IPS DF 19.7 (cell line): ENCODE results near the gene EML4.
"Not testable (repeated sequence)": the region's sequence is repeated elsewhere in the genome, so short reads cannot be mapped to it uniquely, and the experiment has no call there.

ENCODE experiments used
- DNase-seq: peaks from one replicate; pipeline ENCODE4 v3.0.0-alpha.2; 2013; ENCODE audit warnings: low read depth, low spot score

The EML4 gene

DNA sequence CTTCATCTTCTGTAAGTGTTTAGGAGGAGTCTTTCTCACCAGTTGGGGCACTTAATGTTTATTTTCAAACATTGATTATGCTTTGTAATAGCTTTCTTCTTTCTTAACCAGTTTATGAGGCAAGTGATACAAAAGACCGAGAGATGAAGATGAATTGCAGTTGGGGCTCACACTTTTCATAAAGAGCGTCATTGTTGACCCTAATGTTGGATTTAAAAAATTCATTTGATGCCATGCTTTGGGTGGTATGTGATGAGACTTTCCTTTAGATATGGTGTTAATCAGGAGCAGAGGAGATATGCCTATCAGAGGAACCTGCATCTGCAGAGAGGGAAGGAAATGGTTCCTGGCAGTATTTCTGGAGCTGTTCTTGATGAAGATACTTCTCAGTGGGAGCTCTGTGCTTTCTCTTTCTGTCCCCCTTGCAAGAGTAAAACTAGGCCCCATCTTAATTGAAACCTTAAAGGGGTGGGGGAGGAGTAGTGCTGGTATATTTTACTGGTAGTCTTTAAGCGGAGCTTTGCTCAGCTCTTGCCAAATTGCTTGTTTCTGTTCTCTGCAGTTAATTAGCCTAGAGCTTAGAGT lies 2.3 kb downstream of the EML4 start:
- DNase-seq = no peak

DNA sequence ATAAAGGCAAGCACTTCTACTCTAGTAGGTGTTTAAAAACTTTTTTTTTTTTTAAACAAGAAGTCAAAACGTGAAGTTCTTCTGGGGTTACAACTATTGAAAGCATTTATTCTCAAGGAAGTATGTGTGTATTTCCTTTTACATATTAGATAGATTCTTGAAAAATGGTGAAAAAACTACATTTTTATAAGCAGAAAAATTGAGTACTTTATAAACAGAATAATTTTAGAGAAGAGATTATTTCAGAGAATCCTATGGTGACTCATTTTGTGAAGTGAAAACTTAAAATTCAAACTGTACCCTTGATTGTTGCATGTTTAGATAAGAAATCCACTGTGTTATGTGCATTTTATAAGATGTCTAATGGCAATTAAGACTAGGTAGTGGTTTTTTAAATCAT lies 2.9 kb downstream of the EML4 start:
- DNase-seq = no peak

DNA sequence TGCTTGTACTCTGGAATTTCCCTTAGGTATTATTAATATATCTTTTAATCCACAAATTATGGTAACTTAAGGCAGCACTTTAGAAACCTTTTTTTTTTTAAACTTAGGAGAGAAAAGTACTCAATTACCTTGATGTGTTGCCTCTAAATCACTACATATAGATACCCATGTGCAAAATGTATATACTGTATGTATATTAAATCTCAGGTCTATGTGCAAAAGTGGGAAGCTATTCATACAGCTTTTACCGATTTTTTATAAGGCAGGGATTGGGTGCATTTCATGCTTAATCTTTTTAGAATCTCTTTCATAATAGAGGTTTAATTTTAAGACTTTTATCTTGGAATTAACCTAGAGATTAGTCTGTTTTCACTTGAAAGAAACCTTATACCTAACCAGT lies 3.4 kb downstream of the EML4 start:
- no peak for DNase-seq

DNA sequence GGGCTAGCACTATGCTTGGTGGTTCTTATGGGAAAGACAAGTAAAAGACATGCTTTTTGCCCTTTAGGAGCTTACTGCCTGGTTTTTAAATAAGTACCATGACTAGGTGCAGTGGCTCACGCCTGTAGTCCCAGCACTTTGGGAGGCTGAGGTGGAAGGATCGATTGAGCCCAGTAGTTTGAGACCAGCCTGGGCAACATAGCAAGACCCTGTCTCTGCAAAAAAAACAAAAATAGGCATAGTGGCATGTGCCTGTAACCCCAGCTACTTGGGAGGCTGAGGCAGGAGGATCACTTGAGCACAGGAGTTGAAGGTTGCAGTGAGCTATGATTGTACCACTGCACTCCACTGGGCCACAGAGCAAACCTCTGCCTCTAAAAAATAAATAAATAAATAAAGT lies 4.3 kb downstream of the EML4 start:
- DNase-seq = not testable (repeated sequence)

DNA sequence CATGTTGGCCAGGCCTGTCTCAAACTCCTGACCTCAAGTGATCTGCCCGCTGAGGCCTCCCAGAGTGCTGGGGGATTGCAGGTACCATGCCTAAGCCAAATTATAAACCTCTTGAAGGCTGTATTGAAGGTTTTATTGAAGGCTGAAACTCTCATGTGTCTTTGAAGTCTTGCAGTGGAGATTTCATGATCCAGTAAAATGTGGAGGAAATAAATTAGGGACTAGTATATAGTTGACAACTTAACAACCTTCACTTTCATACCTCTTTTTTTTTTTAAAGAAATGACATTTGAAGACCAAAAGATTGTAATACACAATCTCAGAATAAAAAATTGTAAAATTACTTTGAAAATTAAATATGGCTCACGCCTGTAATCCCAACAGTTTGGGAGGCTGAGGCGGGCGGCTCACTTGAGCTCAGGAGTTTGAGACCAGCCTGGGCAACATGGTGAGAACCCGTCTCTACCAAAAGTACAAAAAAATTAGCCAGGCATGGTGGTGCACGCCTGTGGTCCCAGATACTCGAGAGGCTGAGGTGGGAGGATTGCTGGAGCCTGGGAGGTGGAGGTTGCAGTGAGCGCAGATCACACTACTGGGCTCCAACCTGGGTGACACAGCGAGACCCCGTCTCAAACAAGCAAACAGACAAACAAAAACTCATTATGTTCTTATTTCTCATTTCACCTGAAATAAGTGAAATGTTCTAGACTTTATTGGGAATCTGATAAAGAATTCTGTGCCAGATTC lies 8.0 kb downstream of the EML4 start:
- DNase-seq = no peak

DNA sequence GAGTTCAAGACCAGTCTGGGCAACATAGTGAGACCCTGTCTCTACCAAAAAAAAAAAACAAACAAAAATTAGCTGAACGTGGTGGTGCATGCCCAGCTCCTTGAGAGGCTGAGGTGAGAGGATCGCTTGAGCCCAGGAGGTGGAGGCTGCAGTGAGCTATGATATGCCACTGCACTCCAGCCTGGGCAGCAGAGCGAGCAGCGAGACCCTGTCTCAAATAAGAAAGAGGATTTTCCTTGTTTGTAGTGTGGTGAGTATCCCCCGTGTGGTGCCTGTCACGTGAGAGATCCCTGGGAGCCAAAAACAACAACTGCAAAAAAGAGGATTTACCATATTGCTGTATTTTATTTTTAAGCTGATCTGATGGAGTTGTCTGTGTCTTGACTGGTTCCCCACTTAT lies 9.2 kb downstream of the EML4 start:
- no peak for DNase-seq

DNA sequence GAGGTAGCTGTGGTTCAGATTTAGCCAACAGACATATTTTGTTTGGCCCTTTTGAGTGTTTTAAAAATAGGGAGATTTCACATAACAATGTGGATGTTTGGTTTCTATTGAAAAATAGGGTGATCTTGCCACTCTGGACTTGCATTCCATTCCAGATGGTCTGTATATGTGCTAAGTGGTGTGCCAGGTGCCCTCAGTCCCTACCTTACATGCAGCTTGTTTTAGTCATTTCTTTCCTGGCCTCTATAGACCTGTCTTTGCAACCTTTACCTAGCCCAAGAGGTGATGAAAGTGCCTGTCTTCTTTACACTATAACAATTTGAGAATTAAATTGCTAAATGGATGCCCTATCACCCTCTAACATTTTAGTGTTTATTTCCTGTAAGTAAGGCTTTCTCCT lies 11.1 kb downstream of the EML4 start:
- no peak for DNase-seq

DNA sequence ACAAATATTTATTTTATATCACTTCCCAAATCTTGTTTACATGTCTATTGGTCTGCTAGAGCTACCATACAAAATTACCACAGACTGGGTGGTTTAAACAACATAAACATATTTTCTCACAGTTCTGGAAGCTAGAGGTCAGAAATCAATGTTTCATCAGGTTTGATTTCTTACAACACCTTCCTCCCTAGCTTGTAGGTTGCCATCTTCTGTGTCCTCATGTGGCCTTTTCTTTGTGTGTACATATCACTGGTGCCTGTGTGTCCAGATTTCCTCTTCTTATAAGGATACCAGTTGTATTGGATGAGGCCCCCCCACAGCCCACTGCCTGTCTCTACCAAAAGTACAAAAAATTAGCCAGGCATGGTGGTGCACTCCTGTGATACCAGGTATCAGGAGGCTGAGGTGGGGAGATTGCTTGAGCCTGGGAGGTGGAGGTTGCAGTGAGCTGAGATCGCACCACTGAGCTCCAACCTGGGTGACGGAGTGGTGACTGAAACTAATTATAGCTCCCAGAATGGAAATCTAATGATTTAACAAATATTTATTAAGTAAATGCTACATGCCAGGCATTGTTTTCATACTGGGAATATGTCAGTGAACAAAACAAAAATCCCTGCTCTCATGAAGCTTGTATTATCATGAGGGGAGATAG lies 13.6 kb downstream of the EML4 start:
- no peak for DNase-seq

DNA sequence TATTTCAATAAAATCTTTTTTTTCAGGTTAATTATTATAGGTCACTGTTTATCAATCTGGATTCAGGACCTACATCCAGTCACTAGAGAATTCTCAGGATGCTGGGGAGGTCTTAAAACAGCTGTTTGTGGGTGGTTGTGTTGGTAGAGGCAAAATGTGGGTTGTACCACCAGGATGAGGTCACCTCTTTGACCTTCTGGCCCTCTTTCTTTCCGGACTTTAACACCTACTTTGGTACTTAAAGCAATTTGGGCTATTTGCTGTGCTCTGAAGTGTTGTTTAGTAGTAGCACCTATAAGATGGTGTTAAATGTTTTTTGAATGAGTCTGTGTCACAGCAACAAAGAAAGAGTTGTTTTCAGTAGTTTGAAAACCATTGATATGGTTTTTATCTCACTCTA lies 14.6 kb downstream of the EML4 start:
- DNase-seq = no peak

DNA sequence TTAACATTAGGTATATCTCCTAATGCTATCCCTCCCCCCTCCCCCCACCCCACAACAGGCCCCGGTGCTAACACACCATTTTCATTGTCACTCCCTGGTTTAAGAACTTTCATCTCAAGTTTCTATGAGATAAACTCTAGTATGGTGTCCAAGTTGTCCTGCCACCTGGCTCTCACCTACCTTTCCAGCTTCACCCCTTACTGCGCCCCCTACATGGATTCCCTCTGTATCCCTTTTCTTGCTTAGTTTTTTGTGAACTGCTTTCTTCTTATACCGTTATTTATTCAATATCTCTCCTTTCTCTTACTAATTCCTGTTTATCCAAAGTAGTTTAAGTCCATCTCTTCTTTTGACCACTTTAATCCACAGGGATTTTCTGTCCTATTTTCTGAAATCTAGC lies 15.2 kb downstream of the EML4 start:
- DNase-seq = no peak

DNA sequence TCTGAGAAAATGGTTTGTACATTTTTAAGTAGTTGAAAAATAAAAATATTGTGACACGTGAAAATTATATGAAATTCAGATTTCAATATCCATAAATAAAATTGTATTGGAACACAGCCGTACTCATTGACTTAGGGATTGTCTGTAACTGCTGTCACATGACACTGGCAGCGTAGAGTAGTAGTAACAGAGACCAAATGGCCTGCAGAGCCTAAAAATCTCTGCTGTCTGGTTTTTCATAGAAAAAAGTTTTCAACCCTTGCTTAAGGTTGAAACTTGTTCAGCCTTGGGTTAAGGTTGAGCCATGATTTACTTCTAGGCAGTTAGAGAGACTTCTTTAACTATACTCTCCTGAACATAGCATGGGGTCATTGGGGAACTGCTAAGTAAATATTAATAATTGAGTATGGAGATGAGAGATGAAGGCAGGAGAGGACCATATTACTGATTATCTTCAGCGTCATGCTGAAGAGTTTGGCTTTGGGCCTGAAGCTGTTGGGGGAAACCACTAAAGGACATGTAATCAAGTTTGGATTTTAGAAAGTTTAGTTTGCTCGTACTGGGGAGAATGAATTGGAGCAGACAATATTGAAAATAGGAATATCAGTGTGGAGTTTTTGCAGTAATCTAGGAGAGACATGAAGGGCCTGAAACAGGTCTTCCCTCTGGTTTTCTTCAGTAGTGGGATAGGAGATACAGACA lies 16.2 kb downstream of the EML4 start:
- DNase-seq = no peak

DNA sequence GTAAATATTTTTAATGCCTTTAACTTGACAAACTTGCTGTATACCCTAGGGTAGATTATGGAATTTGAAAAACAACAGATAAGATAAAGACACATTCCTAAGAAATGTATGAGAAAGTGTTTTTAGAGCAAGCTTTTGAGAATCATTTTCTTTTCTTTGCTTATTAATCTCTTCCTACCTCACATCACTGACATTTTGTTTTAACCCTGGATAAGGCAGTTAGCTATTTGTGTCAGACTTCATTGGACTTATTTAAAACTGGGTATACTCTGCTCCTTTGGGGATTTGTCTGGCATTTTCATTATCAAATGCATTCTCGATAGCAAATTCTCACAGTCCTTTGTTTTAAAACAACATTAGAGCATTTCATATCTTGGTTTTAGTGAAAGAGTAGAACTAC lies 17.2 kb downstream of the EML4 start:
- no peak for DNase-seq

DNA sequence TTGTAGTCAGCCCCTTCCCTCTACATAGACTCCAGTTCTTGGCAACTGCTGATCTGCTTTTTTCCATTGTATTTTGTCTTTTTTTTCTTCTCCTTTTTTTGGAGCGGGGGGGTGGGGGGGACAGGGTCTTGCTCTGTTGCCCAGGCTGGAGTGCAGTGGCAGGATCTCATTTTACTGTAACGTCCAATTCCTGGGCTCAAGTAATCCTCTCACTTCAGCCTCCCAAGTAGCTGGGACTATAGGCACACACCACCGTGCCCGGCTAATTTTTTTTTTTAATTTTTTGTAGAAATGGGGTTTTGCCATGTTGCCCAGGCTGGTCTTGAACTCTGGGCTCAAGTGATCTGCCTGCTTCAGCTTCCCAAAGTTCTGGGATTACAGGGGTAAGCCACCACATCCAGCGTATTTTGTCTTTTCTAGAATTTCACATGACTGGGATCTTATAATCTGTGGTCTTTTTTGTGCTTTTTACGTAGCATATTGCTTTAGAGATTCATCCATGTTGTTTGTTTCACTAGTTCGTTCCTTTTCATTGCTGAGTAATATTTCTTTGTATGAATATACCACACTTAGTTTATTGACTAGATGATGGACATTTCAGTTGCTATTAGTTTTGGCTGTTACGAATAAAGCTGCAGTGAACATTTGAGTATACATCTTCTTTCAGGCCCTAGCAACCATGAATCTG lies 17.9 kb downstream of the EML4 start:
- no peak for DNase-seq

DNA sequence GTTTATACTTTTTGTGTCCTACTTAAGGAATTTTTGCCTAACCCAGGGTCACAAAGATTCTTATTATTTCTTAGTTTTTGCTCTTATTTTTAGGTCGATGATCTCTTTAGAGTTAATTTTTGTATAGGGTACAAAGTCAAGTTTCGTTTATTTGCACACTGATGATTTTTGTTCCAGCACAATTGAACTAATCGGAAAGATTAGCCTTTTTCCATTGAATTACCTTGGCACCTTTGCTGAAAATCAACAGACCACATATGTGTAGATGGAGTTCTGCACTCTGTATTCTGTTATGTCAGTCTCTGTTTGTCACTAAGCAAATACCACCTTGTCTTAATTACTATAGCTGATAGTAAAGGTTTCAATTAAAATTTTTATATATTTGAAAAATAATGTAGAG lies 18.7 kb downstream of the EML4 start:
- DNase-seq = no peak

DNA sequence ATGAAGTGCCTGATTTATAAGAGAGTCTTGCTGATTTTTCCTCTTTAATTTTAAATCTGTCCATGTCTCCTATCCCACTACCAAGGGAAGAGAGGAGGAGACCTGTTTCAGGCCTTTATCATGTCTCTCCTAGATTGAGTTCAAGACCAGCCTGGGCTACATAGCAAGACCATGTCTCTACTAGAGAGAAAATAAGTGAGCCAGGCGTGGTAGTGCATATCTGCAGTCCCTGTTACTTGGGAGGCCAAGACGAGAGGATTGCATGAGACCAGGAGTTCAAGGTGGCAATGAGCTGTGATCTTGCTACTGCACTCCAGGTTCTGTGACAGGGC lies 20.0 kb downstream of the EML4 start:
- DNase-seq = no peak

DNA sequence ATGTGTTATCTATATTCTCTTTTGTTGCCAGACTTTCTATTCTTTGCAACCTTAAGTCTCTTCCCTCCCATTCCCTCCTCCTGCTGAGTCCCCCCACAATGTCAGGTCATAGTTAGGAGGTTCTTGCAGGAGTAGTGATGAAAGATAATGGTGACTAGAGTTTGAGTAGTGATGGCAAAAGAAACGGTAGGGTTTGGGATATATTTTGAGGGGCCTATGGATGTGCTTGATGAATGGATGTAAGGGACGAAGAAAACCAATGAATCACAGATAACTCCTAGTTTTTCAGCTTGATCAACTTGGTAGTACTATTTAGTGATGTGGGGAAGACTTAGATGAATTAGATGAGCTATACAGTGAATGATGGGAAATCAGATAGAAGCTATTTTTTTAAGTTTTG lies 21.0 kb downstream of the EML4 start:
- DNase-seq = no peak

DNA sequence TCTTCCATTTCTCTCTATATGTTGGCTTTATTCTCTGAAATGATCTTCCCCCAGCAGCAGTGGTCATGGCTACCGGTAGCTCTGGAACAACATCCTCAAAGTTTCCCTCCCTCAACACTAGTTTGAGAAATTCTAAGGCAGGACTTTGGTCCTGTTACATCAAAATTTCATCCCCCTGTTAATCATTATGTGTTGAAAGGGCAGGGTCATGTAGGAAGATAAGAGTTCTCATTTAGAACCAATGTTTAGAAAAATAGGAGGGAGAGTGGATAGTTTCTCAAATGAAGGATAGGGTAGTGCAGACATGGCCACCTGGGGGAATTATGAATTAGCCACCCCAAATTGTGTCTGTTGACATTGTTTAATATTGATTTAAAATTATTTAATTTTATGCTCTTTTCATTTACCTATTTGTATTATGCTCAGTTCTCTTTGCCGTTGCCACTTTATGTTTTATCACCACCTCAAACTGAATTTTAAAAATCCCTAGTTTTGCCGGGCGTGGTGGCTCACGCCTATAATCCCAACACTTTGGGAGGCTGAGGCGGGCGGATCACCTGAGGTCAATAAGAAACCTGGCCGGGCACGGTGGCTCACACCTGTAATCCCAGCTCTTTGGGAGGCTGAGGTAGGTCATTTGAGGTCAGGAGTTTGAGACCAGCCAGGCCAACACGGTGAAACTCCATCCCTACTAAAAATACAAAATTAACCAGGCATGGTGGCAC lies 22.3 kb downstream of the EML4 start:
- DNase-seq = no peak

DNA sequence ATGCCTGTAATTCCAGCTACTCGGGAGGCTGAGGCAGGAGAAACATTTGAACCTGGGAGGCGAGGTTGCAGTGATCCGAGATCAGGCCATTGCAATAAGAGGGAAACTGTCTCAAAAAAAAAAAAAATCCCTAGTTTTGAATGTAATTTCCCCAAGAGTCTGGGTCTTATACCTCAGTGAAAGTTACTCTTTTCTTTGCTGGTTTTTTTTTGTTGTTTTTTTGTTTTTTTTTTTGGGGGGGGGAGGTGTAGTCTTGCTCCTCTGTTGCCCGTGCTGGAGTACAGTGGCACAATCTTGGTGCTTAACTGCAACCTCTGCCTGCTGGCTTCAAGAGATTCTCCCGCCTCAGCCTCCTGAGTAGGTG lies 22.8 kb downstream of the EML4 start:
- DNase-seq = no peak

DNA sequence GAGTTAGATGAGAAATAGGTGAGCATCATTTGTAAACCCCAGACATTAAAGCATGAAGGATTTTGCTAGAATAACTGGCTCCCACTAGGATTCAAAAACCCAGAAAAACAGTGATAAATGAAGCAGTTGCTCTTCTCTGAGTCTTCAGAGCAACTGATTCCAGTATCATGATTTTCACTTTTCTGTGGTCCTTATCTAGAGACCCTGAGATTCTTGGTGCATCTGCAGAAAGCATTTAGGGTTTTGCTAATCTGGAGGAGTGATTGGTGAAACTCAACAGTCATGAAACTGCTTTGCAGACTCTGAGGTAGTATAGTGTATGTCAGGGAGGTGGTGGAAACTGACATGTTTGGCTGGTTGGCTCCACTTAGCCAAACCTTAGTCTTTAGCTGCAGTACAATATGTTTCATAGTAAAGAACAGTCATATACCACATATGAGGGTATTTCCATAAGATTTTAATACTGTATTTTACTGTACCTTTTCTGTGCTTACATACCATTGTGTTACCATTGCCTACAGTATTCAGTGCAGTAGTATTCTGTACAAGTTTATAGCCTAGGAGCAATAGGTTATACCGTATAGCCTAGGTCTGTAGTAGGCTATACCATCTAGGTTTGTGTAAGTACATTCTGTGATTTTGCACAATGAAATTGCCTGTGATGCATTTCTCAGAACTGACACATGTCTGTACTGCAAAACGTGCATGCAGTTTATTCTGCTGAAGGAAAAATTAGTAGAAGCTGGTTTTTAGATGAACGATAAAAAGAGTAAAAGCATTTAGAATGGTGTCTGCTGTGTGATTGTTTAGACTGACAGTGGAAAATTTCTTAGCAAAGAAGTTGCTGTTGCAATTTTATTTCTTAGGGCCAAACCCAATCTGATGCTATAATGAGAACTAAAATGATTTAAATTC lies 23.8 kb downstream of the EML4 start:
- no peak for DNase-seq

DNA sequence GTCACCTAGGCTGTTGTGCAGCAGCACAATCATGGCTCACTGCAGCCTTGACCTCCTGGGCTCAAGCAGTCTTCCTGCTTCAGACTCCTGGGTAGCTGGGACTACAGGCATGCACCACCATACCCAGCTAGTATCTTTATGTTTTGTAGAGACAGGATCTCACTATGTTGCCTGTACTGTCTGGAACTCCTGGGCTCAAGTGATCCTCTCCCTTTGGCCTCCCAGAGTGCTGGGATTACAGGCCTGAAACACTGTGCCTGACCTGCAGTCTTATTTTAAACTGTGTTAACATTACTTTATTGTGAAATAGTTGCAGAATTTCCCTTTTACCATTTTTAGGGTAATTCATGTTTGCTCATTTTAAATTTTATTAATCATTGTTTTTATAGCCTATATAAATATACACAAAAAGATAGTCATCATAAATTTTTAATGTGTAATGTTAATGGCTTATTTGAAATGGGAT lies 24.6 kb downstream of the EML4 start:
- no peak for DNase-seq
